Measurements from ENCODE around the gene PAQR4. TPM values are rescaled to one million over a fixed set of nuclear protein-coding genes. Genes with fewer than 3 reads are reported as not detected.

Gene PAQR4
- total and polyA plus RNA-seq, 2 of the 13 experiments (the other 11 are each of a cell fraction or from before 2014, with no cell fraction given), result 15.9 to 24.8 TPM

- TF ChIP-seq PATZ1 (CRISPR knock-in tag; IDR thresholded peaks at IDR 0.05) (peak; percentile 99), ZNF503 (CRISPR knock-in tag; IDR thresholded peaks at IDR 0.05) (peak; percentile 73; the same call in 1 of the 2 replicates), SATB2 (CRISPR knock-in tag; IDR thresholded peaks at IDR 0.05) (peak; percentile 79), ZNF816 (CRISPR knock-in tag; IDR thresholded peaks at IDR 0.05; ENCODE audit: borderline replicate concordance) (no peak), CREB1 (IDR thresholded peaks at IDR 0.05) (peak; percentile 56), CREB1 (CRISPR knock-in tag; IDR thresholded peaks at IDR 0.05) (no peak), DMAP1 (CRISPR knock-in tag; IDR thresholded peaks at IDR 0.05) (peak; percentile 64; the same call in 1 of the 2 replicates), HDAC1 (CRISPR knock-in tag; IDR thresholded peaks at IDR 0.05) (peak; percentile 79), TBL1XR1 (IDR thresholded peaks at IDR 0.05; ENCODE audit: borderline replicate concordance, low read length, partially characterized antibody) (peak; percentile 74), POGK (CRISPR knock-in tag; conservative IDR thresholded peaks at IDR 0.05) (peak; percentile 66; the same call in 1 of the 2 replicates), CCDC6 (CRISPR knock-in tag; IDR thresholded peaks at IDR 0.05) (peak; percentile 87), ZNF235 (CRISPR knock-in tag; IDR thresholded peaks at IDR 0.05; ENCODE audit: borderline replicate concordance) (no peak), NFKB2 (CRISPR knock-in tag; IDR thresholded peaks at IDR 0.05; ENCODE audit: borderline replicate concordance) (peak; percentile 69; the same call in 1 of the 2 replicates), REL (CRISPR knock-in tag; conservative IDR thresholded peaks at IDR 0.05) (peak; percentile 61; the same call in 1 of the 2 replicates), ZNF10 (CRISPR knock-in tag; IDR thresholded peaks at IDR 0.05; ENCODE audit: borderline replicate concordance, low read depth) (no peak), CERS6 (CRISPR knock-in tag; IDR thresholded peaks at IDR 0.05) (no peak), ZNF775 (CRISPR knock-in tag; IDR thresholded peaks at IDR 0.05; ENCODE audit: borderline replicate concordance) (no peak), SOX6 (IDR thresholded peaks at IDR 0.05) (no peak), SOX6 (CRISPR knock-in tag; IDR thresholded peaks at IDR 0.05) (peak; percentile 76)
- TF ChIP-seq, protein P1, sequence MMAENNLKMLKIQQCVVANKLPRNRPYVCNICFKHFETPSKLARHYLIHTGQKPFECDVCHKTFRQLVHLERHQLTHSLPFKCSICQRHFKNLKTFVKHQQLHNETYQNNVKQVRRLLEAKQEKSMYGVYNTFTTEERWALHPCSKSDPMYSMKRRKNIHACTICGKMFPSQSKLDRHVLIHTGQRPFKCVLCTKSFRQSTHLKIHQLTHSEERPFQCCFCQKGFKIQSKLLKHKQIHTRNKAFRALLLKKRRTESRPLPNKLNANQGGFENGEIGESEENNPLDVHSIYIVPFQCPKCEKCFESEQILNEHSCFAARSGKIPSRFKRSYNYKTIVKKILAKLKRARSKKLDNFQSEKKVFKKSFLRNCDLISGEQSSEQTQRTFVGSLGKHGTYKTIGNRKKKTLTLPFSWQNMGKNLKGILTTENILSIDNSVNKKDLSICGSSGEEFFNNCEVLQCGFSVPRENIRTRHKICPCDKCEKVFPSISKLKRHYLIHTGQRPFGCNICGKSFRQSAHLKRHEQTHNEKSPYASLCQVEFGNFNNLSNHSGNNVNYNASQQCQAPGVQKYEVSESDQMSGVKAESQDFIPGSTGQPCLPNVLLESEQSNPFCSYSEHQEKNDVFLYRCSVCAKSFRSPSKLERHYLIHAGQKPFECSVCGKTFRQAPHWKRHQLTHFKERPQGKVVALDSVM (CRISPR knock-in tag; IDR thresholded peaks at IDR 0.05), result 0 out of 2 replicates have a peak, but pooled peaks have one; percentile 2
Measured at GRCh38 chr16:3020604-3021448, 51.7 kb downstream of the PAQR4 start (continued).
